GM19239 (cell line): ENCODE measurements around the gene SERINC2.
"Not testable (repeated sequence)": the region's sequence is repeated elsewhere in the genome, so short reads cannot be mapped to it uniquely, and the experiment has no call there.

Experiments
- DNase-seq: peaks from one replicate; pipeline ENCODE4 v3.0.0; 2011; ENCODE audit warnings: low spot score; ENCODE audit not compliant: insufficient read length
- FAIRE-seq: peaks from 2 replicates; lab custom pipeline; 2011; peaks lifted over from hg19 to GRCh38; lab: Jason Lieb, UNC

Gene SERINC2

DNA sequence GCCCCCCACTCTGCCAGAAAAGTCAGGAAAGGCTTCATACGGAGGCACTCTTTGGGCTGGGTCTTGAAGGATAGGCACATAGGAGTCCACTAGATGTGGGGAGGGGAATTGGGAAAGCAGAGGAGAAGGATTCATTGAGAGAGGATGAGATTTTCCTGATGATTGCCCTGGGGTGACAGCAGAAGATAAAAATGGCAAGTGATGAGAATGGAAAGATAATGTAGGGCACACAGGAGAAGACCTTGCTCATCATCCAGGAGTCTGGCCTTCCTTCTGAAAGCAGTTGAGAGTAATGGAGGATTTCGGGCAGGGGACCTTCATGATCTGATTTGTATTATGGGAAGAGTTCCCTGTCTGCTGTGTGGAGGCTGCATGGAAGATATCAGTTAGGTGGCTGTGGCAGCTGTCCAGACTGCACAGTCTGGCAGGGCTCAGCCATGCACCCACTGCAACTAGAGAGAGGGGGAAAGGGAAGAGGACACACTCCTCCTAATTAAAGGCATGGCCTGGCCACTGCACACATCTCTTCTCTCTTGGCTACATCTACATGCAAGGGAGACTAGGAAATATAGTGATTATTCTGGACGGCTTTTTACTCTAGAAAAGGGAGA lies 30.5 kb upstream of the SERINC2 start:
- no peak for DNase-seq
- FAIRE-seq, result no peak

DNA sequence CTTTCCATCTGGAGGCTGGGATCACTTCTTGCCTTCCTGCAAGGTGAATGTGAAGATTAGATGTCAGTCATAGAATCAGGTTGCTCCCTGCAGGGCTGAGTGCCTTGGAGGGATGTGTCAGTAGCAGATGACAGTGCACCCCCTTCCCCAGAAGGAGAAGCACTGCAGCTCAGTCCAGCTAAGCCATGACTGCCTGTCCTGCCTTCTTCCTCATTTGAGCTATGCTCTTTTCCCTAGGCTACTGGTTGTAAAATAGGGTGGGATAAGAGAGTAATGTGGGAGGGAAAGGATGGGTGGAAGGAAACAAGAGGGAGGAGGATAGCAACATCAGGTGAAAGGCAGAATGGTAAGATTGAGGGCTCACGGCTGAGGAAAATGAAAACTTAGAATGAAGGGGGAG lies 29.0 kb upstream of the SERINC2 start:
- no peak for FAIRE-seq
- no peak for DNase-seq

DNA sequence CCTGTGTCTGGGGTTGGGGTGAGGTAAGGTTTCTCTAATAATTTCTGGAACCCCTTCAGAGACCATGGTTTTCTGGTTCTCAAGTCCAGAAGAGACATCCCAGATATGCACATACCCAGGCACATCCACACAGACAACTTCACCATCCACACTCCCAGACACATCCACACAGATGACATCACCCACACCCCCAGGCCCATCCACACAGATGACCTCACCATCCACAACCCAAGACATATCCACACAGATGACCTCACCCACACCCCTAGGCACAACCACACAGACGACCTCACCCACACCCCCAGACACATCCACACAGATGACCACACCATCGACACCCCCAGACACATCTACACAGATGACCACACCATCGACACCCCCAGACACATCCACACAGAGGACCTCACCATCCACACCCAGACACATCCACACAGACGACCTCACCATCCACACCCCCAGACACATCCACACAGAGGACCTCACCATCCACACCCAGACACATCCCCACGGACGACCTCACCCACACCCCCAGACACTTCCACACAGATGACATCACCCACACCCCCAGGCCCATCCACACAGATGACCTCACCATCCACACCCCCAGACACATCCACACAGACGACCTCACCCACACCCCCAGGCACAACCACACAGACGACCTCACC lies 26.3 kb upstream of the SERINC2 start:
- DNase-seq, FAIRE-seq: not testable (repeated sequence)

DNA sequence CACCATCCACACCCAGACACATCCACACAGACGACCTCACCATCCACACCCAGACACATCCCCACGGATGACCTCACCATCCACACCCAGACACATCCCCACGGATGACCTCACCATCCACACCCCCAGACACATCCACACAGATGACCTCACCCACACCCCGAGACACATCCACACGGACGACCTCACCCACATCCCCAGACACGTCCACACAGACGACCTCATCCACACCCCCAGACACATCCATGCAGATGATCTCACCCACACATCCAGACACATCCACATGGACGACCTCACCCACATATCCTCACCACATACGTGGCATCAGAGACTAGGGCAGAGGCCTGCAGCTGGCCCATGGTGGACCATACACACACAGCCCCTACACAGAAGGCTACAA lies 25.4 kb upstream of the SERINC2 start:
- FAIRE-seq, result no peak

DNA sequence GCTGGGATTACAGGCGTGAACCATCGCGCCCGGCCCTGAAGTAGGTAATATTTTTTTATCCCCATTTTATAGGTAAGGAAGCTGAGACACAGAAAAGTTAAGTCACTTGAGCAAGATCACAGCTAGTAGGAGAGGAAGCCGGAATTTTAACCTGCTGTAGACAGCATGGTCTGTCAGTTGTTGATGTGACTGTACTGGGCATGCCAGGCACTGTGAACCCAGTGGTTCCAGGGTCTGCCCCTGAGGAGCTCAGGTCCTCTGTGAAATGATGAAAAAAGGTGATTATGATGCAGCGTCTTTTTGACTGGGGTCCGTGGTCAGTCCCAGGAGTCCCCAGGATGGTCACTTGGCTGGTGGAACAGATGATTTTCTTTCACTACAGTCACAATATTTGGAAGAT lies 23.4 kb upstream of the SERINC2 start:
- FAIRE-seq (no peak), DNase-seq (no peak)

More for the DNA sequence above, 25.4 kb upstream of the SERINC2 start:
- DNase-seq, result no peak

DNA sequence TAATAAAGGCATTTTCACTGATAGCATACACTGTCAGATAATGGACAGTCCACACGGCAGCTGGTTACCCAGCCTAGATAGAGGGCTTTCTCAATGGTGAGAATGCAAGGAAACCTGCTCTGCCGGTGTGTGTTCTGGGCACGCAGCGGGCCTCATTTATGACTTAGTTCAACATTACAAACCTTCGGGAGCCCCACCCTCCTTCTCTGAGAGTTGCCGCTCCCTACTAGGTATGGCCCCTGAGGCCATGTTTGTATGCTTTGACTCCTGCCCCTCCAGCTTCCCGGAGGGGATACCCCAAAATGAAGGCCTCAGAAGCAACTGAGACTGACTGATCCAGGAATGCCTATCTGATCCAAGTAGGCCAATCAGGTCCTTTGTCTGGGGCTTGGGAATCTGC lies 22.9 kb upstream of the SERINC2 start:
- DNase-seq (no peak), FAIRE-seq (no peak)

DNA sequence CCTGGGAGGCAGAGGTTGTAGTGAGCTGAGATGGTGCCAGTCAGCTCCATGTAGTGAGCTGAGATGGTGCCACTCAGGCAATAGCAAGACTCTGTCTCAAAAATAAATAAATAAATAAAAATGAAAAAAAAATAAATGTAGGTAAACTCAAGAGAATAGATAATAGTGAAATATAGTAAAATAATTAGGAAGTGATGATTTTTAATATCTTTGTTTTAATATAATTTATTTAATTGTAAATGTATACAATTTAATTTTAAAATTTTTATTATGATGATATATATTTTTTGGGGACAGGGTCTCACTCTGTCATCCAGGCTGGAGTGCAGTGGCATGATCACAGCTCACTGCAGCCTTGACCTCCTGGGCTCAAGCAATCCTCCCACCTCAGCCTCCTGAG lies 19.6 kb upstream of the SERINC2 start:
- FAIRE-seq (no peak), DNase-seq (no peak)

DNA sequence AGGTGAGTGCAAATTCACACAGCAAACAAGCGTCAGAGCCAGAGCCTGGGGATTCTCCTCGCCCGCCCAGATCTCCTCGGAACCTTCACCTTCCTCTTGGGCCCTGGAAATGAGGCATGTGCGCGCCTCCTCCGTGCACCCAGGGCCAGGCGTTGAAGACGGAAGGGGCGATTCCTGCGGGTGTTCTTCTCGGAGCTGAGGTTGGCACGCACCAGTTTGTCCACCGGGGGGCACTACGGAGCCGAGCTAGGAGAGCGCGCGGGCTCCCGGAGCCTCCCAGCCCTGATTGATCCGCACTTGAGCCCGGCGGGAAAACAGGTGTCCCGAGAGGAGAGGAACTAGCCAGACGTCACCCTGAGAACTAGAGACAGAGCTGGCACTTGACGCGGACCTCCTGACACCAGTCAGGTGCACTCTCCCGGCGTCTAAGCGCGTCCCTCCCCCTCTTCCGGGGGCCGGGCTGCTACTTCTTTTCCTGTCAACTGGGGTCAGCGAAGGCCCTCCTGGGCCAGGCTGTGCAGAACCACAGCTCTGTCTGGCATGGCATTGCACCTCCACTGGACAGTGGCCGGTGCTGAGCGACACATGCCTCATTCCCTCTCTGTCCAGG lies 18.3 kb upstream of the SERINC2 start:
- DNase-seq, result peak; percentile 71
- FAIRE-seq, result peak; percentile 95

DNA sequence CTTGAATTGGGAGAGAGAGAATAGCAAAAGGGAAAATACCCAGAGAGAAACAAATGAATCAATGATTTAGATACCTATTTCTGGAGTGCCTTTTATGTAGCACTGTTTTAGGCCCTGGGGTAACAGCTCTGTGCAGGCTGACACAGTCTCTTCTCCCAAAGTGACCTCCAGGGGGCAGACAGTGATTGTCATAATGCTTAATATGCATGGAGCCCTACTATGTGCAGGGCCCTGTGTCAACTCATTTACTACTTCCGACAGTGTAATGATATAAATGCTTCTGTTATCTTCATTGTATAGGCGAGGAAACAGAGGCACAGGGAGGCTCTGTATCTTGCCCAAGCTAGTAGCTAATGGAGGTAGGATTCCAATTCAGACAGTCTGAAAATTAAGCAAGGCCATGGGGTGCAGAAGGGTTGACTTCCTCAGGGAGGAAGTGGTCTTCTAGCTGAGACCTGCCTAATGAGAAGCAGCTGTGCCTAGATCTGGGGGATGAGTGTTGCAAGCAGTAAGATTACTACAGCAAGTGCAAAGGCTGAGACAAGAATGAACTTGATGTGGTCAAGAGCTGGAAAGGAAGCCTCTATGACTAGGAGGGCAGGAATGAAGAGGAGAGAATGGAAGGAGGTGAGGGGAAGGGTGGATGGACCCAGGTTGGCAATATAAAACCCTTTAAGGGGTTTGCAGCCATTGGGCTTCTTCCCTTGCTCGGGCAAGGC lies 16.2 kb upstream of the SERINC2 start:
- FAIRE-seq (no peak), DNase-seq (no peak)

DNA sequence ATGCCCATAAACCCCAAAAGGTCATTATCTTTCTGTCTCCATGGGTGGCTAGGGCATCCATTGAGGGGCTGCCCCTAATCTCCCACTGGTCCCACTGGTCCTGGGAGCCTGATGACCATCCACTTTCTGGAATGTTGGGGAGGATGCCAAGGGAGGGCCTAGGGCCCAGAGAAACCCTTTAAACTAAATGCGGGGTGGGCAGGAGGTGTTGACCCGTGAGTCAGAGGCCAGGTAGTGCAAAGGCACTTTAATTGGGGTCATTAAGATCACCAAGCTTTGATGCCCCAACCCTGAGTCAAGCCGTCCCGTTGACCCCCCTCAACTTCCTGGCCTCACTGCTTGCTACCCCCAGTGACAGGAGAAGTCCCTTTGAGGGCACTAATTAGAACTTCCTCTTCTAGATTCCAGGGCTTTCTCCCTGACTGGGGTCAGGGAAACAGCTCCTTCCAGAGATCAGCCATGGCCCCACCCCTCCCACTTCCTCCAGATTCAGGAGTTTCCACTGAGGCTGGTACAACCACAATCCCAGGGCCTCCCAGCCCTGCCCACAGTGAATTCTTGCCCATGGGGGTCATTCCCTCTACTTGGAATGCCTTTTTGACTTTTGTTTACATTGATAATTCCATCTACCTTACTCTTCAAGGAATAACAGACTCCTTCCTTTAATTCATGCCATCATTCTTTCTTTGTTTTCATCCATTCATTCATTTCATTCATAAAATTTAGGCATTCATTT lies 15.5 kb upstream of the SERINC2 start:
- FAIRE-seq, result no peak
- DNase-seq, result no peak

DNA sequence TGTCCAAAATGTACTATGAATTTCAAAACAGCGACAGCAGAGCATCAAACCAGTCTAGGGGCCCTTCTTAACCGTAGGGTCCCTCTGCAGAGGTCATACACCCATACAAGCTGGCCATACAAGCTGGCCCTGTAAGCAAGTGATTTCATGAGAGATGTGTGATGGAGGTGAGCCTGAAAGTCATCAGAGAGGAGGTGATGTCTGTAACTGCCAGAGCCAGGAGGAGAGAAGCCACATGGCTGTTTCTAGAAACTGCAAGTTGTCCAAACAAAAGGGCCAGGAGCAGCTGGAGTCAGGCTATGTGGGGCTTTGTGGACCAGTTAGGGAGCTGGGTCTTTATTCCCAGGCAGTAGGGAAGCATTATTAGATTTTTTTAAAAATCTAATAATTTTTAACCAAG lies 14.8 kb upstream of the SERINC2 start:
- FAIRE-seq, result no peak
- no peak for DNase-seq

DNA sequence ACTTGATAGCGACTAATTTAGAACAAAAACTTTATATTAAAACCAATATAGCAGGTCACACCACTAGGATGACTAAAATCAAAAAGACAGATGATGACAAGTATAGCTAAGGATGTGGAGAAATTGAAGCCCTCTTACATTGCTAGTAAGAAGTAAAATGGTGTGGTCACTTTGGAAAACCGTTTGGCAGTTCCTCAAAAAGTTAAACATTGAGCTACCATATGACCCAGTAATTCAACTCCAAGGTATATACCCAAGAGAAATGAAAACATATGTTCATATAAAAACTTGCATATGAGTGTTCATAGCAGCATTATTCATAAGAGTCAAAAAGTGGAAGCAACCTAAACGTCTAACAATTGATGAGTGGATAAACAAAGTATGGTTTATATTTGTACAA lies 13.0 kb upstream of the SERINC2 start:
- DNase-seq (no peak), FAIRE-seq (no peak)

DNA sequence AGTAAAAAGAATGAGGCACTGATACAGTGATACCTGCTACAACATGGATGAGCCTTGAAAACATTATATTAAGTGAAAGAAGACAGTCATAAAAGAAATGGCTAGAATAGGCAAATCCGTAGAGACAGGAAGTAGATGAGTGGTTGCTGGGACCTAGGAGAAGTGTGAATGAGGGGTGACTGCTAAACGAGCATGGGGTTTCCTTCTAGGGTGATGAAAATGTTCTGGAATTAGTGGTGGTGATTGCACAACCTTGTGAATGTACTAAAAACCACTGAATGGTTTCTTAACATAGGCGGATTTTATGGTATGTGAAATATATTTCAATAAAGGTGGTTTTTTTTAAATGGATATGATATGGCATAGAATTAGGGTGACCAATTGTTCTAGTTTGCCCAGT lies 12.6 kb upstream of the SERINC2 start:
- DNase-seq, result no peak
- no peak for FAIRE-seq

DNA sequence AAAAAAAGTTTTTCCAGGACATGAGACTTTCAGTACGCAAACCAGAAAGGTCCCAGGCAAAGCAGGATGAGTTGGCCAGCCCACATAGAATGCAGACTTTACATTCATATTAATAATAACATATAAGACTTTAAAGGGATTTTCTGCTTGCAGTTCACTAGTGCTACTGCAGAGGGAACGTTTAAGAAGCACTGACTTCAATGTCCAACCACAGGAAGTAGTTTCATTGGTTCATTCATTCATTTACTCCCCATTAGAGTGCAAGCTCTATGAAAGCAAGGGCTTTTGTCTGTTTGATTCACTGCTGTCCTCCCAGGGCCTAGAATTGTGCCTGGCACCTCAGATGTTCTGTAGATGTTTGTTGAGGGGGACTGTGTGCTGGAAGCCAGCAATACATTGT lies 11.8 kb upstream of the SERINC2 start:
- no peak for DNase-seq

DNA sequence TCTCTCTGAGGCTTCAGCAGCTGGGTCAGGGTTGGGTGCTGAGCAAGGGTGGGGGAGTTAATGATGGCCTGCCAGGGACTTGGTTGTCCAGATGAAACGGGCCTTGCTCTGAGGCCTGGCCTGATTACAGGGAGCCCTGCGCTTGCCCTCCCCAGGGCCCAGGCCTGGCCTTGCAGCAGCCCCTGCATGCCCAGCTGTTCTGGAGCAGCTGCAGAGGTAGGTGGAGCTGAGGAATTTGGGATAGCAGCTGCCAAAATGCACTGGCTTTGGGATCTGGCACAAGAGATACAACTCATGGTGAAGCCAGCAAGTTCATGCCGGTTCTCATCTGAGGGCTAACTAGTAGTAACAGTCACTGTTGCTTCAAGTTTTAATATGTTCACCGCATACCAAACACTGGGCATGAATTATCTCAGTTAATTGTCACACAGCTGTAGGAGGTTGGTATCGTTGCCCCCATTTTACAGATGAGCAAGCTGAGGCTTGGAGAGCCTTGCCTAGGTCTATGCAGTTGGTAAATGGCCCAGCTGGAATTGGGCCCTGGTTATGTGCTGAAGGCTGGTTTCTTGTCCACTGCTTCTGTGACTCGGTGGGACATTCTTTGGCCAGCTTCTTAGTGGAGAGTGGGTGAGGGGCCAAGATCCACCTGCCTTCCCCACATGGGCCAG lies 7.3 kb upstream of the SERINC2 start:
- FAIRE-seq, result no peak
- DNase-seq, result no peak

More for the DNA sequence above, 11.8 kb upstream of the SERINC2 start:
- FAIRE-seq, result no peak

DNA sequence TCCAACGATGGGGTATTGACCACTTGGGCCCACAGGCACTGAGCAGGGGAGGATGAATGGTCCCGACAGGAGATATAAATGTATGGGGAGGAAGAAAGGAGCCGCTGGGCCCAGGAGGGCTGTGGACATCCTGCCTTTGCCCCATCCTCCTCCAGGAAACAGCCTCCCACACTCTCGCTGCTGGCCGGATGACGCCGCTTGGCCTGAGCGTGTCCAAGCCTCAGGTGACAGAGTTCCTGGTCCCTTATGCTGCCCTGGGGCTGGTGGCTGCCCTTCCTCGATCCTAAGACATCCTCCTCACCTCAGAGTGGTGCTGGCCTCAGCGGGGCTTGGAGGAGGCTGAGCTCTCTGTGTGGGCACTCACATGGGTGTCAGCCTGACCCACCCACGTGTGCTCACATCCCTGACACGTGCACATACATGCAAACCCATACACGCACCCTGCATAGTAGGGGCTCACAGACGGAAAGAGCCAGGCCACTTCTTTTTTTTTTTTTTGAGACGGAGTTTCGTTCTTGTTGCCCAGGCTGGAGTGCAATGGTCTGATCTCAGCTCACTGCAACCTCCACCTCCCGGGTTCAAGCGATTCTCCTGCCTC lies 5.9 kb upstream of the SERINC2 start:
- DNase-seq, result no peak

DNA sequence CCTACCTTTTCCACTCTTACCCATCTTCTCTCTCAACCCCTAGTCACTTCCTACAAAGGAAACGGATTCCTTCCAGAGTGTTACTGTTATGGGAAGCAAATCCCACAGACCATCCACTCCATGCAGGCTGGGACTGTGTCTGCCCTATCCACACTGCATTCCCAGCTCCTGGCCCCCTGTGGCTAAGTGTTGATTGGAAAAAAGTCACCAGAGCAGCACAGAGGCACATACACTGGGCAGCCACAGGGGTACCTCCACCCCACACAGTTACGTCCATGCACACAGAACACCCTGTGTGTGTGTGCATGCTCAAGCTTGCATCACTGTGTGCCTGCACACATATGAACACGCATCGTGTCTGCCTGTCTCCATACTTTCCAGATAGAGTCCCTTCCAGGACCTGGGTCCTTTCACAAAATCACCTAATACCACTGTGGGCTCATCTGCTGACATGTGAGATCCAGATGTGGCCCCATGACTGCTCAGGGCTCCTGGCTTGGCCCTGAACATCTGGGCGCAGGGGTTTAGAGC lies 4.2 kb upstream of the SERINC2 start:
- no peak for FAIRE-seq
- no peak for DNase-seq

More for the DNA sequence above, 5.9 kb upstream of the SERINC2 start:
- no peak for FAIRE-seq

DNA sequence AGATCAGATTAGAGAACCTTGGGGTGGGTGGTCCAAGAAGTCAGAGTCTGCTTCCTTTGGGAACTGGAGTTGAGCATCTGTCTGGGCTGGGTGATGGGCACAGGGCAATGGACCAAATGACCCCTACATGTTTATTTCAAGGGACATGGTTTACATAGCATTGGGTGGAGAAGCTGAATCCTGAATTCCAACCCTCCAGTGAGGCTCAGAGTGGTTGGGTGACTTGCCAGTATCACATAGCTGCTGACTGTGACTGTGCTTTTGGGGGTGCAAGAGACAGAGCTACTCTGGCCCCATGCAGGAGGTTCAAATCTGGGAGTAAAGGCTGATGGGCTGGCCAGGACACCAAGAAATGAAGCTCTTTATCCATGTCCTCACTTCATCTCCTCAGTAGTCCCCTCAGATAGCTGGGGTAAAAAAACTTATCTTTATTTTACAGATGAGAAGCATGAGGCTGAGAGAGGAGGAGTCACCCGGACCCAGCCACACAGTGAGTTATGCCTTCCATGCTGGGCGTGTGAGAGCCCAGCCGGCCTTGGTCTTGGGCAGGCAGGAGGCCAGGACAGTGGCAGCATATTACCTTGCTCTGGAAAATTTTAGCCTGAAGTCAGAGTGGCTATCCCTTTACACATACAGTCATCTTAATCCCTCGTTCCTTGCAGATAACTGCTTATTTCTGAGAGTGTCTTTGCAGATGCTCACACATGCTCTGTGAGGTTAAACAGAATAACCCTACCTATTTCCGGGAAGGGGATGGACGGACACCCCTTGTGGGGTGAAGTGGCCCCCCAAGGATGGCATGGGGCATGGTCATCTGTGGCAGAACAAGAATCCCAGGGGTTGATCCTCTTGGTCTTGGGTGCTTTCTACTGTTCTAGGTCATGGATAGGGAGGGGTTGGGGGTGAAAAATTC lies 2.8 kb upstream of the SERINC2 start:
- DNase-seq (no peak), FAIRE-seq (no peak)
